B cell (primary cell): ENCODE data around the gene MT1M.

Experiments
- CTCF ChIP-seq: fragments of 200-600 bp; IDR thresholded peaks from one replicate; pipeline ENCODE4 v1.8.0; 2022; ENCODE audit warnings: antibody characterized with exemption, mild to moderate bottlenecking
- EZH2 ChIP-seq: IDR thresholded peaks from 2 replicates; pipeline ENCODE4 v1.6.1; 2012; ENCODE audit warnings: borderline replicate concordance, low read depth, mild to moderate bottlenecking, moderate library complexity, low read length; ENCODE audit not compliant: insufficient read depth, poor library complexity, severe bottlenecking

GRCh38 chr16:56635441-56635967 is 3.0 kb downstream of the MT1M start:
- TF ChIP-seq CTCF (no peak), EZH2 (no peak)
